IMR-90 (cell line): ENCODE results near the gene TLX1. TPM values are rescaled to one million over a fixed set of nuclear protein-coding genes. Genes with fewer than 3 reads are reported as not detected.

Source experiments
- ATAC-seq: fragments of 200-7000 bp; cut with Tn5 transposase; 2 replicates; pipeline ENCODE4 v1.9.1; 2020; ENCODE audit warnings: low read depth, mild to moderate bottlenecking, moderate library complexity
- BruUV-seq: library from RNA; stranded (reverse); fragments of 400-500 nt; replicated peaks from 2 replicates; lab custom pipeline; 2021; lab: Mats Ljungman, UMichigan
- CTCF ChIA-PET: fragments of 300-600 bp; formaldehyde crosslinking; extraction: SDS; loops from one replicate; lab custom pipeline; 2021; ENCODE audit warnings: antibody characterized with exemption; lab: Yijun Ruan, JAX
- POLR2A ChIA-PET: fragments of 300-600 bp; sonication (Branson Sonifier 250); formaldehyde crosslinking; loops from one replicate; lab custom pipeline; 2022; ENCODE audit warnings: antibody characterized with exemption; ENCODE audit not compliant: unreplicated experiment; lab: Charles Lee
- DNase-seq: peaks from one replicate; pipeline ENCODE4 v3.0.0; 2013
- H2AFZ ChIP-seq: replicated peaks from 2 replicates; pipeline ENCODE3; 2013; ENCODE audit warnings: low read length, mild to moderate bottlenecking; ENCODE audit not compliant: poor library complexity
- H2AK5ac ChIP-seq: 2 replicates; pipeline ENCODE4 v1.6.1; 2013; ENCODE audit warnings: low read depth, low read length, inconsistent platforms
- H2AK9ac ChIP-seq: replicated peaks from 2 replicates; pipeline ENCODE3; 2013; ENCODE audit warnings: mild to moderate bottlenecking, low read depth, low read length, moderate library complexity; ENCODE audit not compliant: poor library complexity
- H2BK120ac ChIP-seq: 2 replicates; pipeline ENCODE4 v1.6.1; 2013; ENCODE audit warnings: low read depth, low read length, inconsistent platforms
- H2BK15ac ChIP-seq: 3 replicates; pipeline ENCODE4 v1.6.1; 2013; ENCODE audit warnings: low read depth, low read length, inconsistent platforms
- H2BK20ac ChIP-seq: 2 replicates; pipeline ENCODE4 v1.6.1; 2013; ENCODE audit warnings: low read depth, mild to moderate bottlenecking, inconsistent platforms, low read length, moderate library complexity
- H2BK5ac ChIP-seq: 2 replicates; pipeline ENCODE4 v1.6.1; 2013; ENCODE audit warnings: mild to moderate bottlenecking, low read depth, low read length, inconsistent platforms; ENCODE audit not compliant: poor library complexity, severe bottlenecking
- H3K14ac ChIP-seq: replicated peaks from 2 replicates; pipeline ENCODE4 v1.6.1; 2013; ENCODE audit warnings: low read depth, low read length, inconsistent platforms
- H3K18ac ChIP-seq: 2 replicates; pipeline ENCODE4 v1.6.1; 2013; ENCODE audit warnings: low read depth, low read length, control low read depth
- H3K23ac ChIP-seq: 2 replicates; pipeline ENCODE4 v1.6.1; 2013; ENCODE audit warnings: low read depth, low read length, inconsistent platforms
- H3K27ac ChIP-seq: 2 replicates; pipeline ENCODE4 v1.5.1; 2013; ENCODE audit warnings: mild to moderate bottlenecking, control low read depth, low read length; ENCODE audit not compliant: insufficient read depth
- H3K27me3 ChIP-seq: 2 replicates; pipeline ENCODE4 v1.6.1; 2013; ENCODE audit warnings: low read length; ENCODE audit not compliant: control insufficient read depth, insufficient read depth
- H3K36me3 ChIP-seq: 2 replicates; pipeline ENCODE4 v1.6.1; 2013; ENCODE audit warnings: low read length, mixed read lengths; ENCODE audit not compliant: control insufficient read depth, insufficient read depth
- H3K4ac ChIP-seq: 2 replicates; pipeline ENCODE4 v1.6.1; 2013; ENCODE audit warnings: low read depth, low read length, inconsistent platforms
- H3K4me1 ChIP-seq: 2 replicates; pipeline ENCODE4 v1.6.1; 2013; ENCODE audit warnings: low read length, mixed read lengths; ENCODE audit not compliant: control insufficient read depth, insufficient read depth
- H3K4me2 ChIP-seq: 2 replicates; pipeline ENCODE4 v1.6.1; 2013; ENCODE audit warnings: low read depth, mild to moderate bottlenecking, control low read depth, low read length, moderate library complexity
- H3K4me3 ChIP-seq: 2 replicates; pipeline ENCODE4 v1.5.1; 2013; ENCODE audit warnings: low read depth, mild to moderate bottlenecking, control low read depth, low read length, moderate library complexity; ENCODE audit not compliant: insufficient read depth
- H3K56ac ChIP-seq: 2 replicates; pipeline ENCODE4 v1.6.1; 2013; ENCODE audit warnings: low read length, inconsistent platforms; ENCODE audit not compliant: insufficient read depth; ENCODE audit errors: extremely low read depth
- H3K79me1 ChIP-seq, 2 experiments: 2 replicates each; pipeline ENCODE4 v1.6.1; 2013; ENCODE audit warnings: low read length in 2 of 2, inconsistent platforms in 1 of 2, low read depth in 1 of 2
- H3K9ac ChIP-seq: 2 replicates; pipeline ENCODE4 v1.6.1; 2013; ENCODE audit warnings: low read depth, low read length, control low read depth
- H3K9me1 ChIP-seq: 2 replicates; pipeline ENCODE4 v1.6.1; 2013; ENCODE audit warnings: low read length, inconsistent platforms; ENCODE audit not compliant: insufficient read depth
- H3K9me3 ChIP-seq: 2 replicates; pipeline ENCODE4 v1.6.1; 2013; ENCODE audit warnings: low read length; ENCODE audit not compliant: control insufficient read depth, insufficient read depth
- H4K20me1 ChIP-seq: 2 replicates; pipeline ENCODE4 v1.6.1; 2013; ENCODE audit warnings: low read length, inconsistent platforms; ENCODE audit not compliant: insufficient read depth
- H4K5ac ChIP-seq: 2 replicates; pipeline ENCODE4 v1.6.1; 2013; ENCODE audit warnings: mild to moderate bottlenecking, low read depth, low read length, control low read depth
- H4K8ac ChIP-seq, 2 experiments: 2 replicates each; pipeline ENCODE4 v1.6.1; 2013; ENCODE audit warnings: low read depth in 2 of 2, low read length in 2 of 2, control low read depth in 1 of 2, inconsistent platforms in 1 of 2
- H4K91ac ChIP-seq: 2 replicates; pipeline ENCODE4 v1.6.1; 2013; ENCODE audit warnings: low read depth, low read length, inconsistent platforms; ENCODE audit not compliant: insufficient read depth
- BHLHE40 ChIP-seq: fragments of 150-350 bp; IDR thresholded peaks from 2 replicates; pipeline ENCODE4 v1.6.1; 2016; ENCODE audit warnings: mild to moderate bottlenecking, low read depth, low read length
- CEBPB ChIP-seq: IDR thresholded peaks from 2 replicates; pipeline ENCODE4 v1.6.1; 2012; ENCODE audit warnings: low read depth, low read length, improper control_type of control experiment
- CTCF ChIP-seq: conservative IDR thresholded peaks from 2 replicates; pipeline ENCODE4 v1.5.1; 2012; ENCODE audit warnings: mild to moderate bottlenecking, low read depth, low read length, improper control_type of control experiment
- MAZ ChIP-seq: IDR thresholded peaks from 2 replicates; pipeline ENCODE4 v1.6.1; 2012; ENCODE audit warnings: low read depth, mild to moderate bottlenecking, low read length, improper control_type of control experiment, moderate library complexity, borderline replicate concordance
- NFE2L2 ChIP-seq: fragments of 150-350 bp; IDR thresholded peaks from 2 replicates; pipeline ENCODE4 v1.6.1; 2016; ENCODE audit warnings: low read depth, mild to moderate bottlenecking, low read length
- RAD21 ChIP-seq: IDR thresholded peaks from 2 replicates; pipeline ENCODE4 v1.6.1; 2012; ENCODE audit warnings: low read length, improper control_type of control experiment
- USF2 ChIP-seq: fragments of 150-350 bp; IDR thresholded peaks from 2 replicates; pipeline ENCODE4 v1.6.1; 2017; ENCODE audit warnings: mild to moderate bottlenecking, antibody characterized with exemption, low read length, low read depth
- WGBS, 2 experiments: methylation state at CpG; one replicate each; pipeline versions ENCODE4 v1.1.5 to v1.1.7; 2013; ENCODE audit warnings: missing lambda C conversion rate in 2 of 2; ENCODE audit not compliant: insufficient read length in 1 of 2; ENCODE audit errors: extremely low coverage in 2 of 2; 5-methylcytosine and 5-hydroxymethylcytosine counted together
- dilution Hi-C: fragments of 300-500 bp; cut with HindIII; formaldehyde crosslinking; loops from one replicate; pipeline ENCODE4 v1.14.3; 2018; ENCODE audit warnings: low sequenced_read_pairs; ENCODE audit not compliant: unreplicated experiment
- in situ Hi-C: fragments of 300-500 bp; cut with MboI; formaldehyde crosslinking; loops from 3 replicates; pipeline ENCODE4 v1.14.3; 2019; ENCODE audit warnings: low sequenced_read_pairs, inconsistent platforms, mixed read lengths
- intact Hi-C: fragments of 100-400 bp; cut with micrococcal nuclease; formaldehyde crosslinking; loops from 2 replicates; pipeline ENCODE4 v1.10.0; 2022
- polyA plus RNA-seq, 3 experiments: library from polyadenylated mRNA; depleted of rRNA; stranded (reverse); fragments of >200 nt; gene quantifications; 2 replicates each; pipeline ENCODE4 v1.2.3, GENCODE V29; 2012; ENCODE audit warnings: low replicate concordance in 1 of 3
- total RNA-seq: library from RNA; depleted of rRNA; stranded (reverse); fragments of >200 nt; gene quantifications from 2 replicates; pipeline ENCODE4 v1.2.3, GENCODE V29; 2012

TLX1 gene
- total and polyA plus RNA-seq, 2 of the 4 experiments (the other 2 are of a cell fraction) = not detected

- Histone ChIP-seq H4K8ac (no peak overlapping the region), H2BK20ac (no peak overlapping the region), H3K4me3 (no peak overlapping the region), H2AK9ac (no peak overlapping the region), H2BK15ac (no peak overlapping the region), H4K5ac (no peak overlapping the region), H2AK5ac (no peak overlapping the region), H3K4ac (no peak overlapping the region), H3K9me3 (no peaks in the 10 kb centered on the region), H3K27me3 (peaks cover 32% of the 10 kb centered on the region), H3K36me3 (no peaks in the 10 kb centered on the region), H4K91ac (no peak overlapping the region), H3K79me1 (no peaks in the 10 kb centered on the region), H2AFZ (no peak overlapping the region), H4K20me1 (no peaks in the 10 kb centered on the region), H3K23ac (no peak overlapping the region), H3K18ac (no peak overlapping the region), H3K27ac (no peak overlapping the region), H3K56ac (no peak overlapping the region), H3K14ac (no peak overlapping the region), H3K9me1 (no peaks in the 10 kb centered on the region), H3K9ac (no peak overlapping the region), H2BK5ac (no peak overlapping the region), H3K4me2 (no peak overlapping the region), H3K4me1 (no peaks in the 10 kb centered on the region), H2BK120ac (no peak overlapping the region)
- in situ Hi-C loops = no loop called here
- POLR2A ChIA-PET = no interaction called here
- TF ChIP-seq CEBPB = no peak
- TF ChIP-seq MAZ = no peak
- no peak for TF ChIP-seq BHLHE40
- TF ChIP-seq USF2 = no peak
- no peak for TF ChIP-seq NFE2L2
- TF ChIP-seq CTCF = no peak
- no peak for TF ChIP-seq RAD21
- BruUV-seq = no TSS peak
- DNase-seq (no peak), ATAC-seq (no peak)
- WGBS, 2 experiments = 17% methylated on average over 1 of the region's 4 CpGs; no CpG with 5 or more reads in 1 of the 2 experiments
- CTCF ChIA-PET = interaction anchor here (1.1 kb wide), 1 partner anchor 22 kb away, joined by 5 read pairs; no protein-coding TSS in a partner anchor
- dilution Hi-C loops = no loop called here
- intact Hi-C loops = loop anchor here (5.0 kb wide), 1 partner anchor 48 kb away; no protein-coding TSS in a partner anchor
Observed at GRCh38 chr10:101164020-101164419, 32.9 kb downstream of the TLX1 start.
